ENCODE data around the gene CR1L.
"Not testable (repeated sequence)": the region's sequence is repeated elsewhere in the genome, so short reads cannot be mapped to it uniquely, and the experiment has no call there.

GRCh38 chr1:207690551-207690950, 45.6 kb downstream of the CR1L start:
- not testable (repeated sequence) for TF ChIP-seq CTCF (IDR thresholded peaks at IDR 0.05; ENCODE audit: insufficient read depth, low read length); POLR2AphosphoS5 (IDR thresholded peaks at IDR 0.05; ENCODE audit: low read depth)

All from HL-60 (cell line).